ENCODE measurements around the gene STARD3.

Gene STARD3

DNA sequence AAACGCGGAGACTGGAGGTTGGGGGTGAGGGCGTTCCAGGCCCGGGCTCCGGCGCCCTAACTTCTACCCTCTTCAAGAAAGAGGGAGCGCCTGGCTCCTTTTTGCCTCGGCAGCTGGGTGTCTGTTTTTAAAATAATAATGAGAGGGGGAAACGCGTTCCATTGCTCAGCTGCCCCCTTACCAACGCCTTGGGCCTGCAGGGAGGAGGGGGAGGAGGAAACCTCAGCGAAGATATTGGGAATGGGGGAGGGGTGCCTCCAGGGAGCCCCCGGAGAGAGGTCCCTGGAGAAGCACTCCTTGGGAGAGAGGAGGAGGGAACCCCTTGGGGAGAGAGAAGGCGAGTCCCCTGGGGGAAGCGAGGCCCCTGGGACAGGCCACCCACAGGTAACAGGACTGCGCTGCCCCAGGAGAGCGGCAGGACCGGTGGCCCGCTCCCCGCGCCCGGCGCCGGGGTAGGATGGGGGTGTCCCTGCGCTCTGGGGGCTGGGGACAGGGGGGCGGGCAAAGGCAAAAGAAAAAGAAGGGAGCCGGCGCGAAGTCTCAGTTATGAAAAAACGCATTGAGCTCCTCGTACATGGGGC, 31.9 kb upstream of the STARD3 start:
- DNase-seq: no peak

DNA sequence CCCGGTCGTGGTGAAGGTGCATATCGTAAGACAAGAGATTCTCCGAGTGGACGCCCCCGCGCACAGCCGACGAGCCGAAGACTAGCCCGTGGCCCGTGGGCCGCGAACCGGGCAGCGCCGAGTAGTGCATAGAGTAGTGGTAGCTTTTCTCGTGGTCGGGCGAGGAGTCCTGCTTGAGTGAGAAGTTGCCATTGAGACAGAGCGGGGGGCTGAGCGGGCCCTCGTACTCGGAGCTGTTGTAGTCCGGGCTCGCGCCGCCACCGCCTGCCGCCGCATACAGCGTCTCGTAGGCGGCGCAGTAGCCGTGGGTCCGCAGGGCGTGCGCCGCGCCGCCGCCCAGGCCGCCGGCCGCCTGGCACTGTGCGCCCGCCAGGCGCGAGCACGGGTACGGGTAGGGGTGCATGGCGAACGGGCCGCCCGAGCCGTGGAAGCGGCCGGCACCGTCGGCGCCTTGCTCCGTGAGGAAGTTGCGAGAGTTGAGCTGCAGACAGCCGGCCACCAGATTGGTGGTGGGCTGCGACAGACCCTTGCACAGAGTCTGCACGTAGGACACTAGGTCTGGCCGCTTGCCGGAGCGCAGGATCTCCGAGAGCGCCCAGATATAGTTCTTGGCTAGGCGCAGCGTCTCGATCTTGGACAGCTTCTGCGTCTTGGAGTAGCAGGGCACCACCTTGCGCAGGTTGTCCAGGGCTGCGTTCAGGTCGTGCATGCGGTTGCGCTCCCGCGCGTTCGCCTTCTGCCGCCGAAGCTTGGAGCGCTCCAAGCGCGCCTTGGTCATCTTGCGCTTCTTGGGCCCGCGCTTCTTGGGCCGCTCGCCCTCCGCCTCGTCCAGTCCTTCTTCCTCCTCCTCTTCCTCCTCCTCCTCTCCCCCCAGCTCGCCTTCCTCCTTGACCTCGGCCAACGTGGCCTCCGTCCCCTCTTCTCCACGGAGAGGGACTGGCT, 31.2 kb upstream of the STARD3 start:
- no peak for DNase-seq

DNA sequence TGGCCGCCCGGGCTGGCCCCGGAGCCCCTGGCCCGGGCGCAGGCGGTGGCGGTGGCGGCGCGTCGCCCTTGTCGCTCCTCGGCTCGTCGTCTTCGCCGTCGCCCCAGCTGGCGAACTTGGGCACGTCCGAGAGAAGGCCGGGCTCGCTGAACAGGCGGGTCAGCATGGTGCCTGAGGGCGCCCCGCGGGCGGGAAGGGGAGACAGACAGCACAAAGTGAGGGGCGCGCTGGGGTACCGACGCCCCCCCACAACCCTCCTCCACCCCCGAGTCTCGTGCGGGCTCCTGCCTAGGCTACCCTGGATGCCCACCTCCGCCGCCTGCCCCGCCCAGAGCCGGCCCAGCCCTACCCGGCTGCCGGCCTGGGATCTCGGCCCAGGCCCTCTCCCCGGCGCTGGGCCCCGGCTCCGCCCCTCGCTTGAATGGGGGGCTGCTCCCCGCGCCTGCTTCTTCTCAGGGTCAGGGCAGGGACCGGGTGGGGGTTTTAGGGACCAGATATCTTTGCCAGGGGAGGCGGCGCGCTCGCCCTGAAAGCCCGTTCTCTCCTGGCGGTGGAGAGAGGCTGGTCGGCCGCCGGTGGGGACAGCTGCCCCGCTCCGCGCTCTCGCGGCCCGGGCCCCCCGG, 30.4 kb upstream of the STARD3 start:
- no peak for DNase-seq

DNA sequence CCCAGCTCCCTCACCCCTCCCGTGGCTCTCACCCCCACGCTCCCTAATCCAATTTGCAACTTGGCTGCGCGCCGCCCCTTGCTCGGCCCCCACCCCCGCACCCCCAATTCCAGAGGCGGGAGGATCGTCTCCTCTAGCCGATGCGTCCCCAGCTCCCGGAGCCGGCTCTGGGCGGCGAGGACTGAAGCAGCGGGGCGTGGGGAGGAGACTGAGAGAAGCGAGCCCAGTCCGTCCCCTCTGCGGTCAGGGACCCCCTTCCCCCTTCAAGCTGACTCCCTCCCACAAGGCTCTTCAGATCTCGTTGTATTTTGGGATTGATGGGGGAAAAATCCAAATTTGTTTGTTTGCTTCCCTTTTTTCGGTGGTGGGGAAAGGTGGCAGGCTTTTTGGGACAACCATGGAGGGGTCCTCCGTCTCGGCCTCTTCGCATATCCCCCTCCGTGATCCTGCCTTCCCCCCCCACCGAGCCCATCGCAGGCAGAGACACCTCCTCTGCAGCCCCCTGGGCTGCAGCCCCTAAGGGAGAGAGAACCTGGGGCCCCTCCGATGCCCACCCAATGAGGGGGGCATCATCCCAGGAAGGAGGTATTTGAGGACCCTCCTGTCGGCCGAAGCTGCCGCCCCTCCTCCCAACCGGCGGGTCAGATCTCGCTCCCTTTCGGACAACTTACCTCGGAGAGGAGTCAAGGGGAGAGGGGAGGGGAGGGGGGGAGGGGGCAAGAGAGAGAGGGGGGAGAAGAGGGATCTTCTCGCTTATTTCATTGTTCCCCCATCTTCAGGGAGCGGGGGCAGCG, 29.7 kb upstream of the STARD3 start:
- no peak for DNase-seq

DNA sequence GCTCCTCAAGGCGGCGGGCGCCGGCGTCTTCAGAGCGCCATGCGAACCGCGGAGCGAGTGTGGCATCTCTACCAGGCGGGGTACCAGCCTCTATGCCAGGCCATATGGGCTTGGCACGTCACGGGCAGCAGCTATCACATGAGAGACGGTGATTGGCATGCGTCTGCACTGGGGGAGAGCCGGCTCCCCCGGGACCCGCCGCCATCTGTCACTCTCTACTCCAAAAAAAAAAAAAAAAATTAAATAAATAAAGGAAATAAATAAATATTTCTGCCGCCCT, 29.2 kb upstream of the STARD3 start, which contains the start of gene NEUROD2:
Gene NEUROD2 (minus strand): TSS at position 70 of the 280 bp plus-strand sequence. CDS start 1,321 bp downstream, outside the sequence.
- no peak for DNase-seq

DNA sequence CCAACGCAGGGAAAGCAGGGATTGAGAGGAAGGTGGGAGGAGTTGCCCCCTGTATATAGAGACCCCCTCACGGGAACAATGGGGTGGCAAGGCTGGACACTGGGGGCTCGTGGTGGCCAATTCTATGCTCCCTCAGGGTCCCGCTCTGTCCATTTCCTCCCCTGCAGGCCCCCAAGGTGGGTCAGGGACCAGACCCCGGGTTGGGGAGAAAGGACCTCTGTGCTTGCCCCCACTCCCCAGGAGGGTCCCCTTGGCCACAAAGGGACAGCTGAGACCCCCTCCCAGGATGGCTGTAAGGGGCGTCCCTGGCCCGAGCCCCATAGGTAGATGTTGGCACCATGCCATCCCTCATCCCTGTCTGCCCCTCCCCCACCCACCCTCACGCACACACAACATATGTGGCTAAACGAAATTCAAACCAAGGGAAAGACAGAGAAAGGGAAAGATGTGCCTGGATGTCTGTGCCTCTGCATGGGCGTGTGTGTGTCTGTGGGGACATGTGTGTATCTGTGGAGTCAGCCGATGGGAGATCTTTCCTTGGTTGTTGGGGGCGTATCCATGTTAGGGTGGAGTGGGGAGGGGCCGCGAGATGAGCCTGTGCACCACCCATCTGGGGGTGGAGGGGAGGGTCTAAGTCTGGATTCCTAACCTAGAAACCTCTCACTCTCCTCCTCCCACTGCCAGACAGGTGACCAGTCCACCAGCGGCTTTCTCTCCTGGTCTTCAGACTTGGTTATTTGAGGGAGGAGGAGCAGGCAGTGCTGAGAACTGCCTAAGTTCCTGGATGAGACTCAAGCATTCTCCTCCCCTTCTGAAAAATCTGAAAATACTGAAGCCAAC, 28.6 kb upstream of the STARD3 start:
- DNase-seq: no peak

DNA sequence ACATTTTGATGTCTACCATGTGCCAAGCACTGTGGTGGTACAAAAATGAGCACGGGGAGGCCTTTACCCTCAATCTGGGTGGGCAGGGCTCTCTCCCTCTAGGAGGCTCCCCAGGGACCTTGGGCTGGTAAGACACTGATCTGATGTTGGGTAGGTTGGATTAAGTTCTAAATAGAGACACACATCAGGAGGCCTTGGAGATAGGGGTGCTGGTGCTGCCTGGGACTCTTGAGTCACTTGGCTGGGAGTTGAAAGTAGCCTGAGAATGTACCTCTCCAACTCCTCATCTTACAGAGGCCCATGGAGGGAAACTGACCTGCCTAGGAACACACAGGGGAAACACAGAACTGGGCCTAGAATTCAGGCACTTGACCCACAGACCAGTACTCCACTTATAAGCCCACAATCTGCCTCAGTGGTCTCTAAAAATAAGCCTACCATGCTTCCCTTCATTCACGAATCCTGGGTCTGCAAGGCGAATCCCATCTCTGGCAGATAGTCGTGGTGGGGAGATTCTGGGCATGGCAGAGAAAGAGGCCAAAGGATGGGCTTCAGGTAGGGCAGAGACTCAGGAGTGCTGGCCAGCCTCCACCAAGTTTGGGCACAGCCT, 27.4 kb upstream of the STARD3 start:
- DNase-seq: no peak

DNA sequence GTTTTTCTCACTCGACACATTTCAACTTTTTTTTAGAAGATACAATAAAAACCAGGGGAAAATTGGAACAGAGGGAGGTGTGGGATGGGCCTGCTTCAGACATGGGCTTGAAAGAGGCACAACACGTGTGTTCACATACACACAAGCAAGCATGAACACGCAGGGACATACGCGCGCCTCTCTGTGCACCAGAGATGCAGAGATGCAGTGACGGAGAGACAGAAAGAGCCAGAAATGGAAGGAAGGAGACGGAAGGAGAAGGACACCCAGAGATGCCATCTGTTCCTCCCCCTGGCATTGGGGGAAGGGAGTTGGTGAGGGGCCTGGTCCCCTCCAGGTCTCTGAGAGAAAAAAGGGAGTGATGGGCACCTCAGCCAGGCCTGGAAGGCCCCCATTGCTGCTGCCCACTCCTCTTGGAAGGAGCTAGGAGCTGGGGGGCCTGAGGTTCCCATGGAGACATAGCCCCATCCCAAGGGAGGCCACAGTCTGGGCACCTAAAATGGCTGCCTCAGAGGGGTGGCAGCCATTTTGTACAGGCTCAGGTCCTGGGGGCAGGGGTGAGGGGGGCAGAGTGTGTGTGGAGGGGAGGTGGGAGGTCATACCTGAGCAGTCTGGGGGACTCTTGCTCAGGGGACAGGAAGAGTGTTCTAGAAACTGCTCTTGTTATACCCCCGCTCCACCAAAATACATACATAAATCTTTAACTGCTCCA, 25.4 kb upstream of the STARD3 start:
- no peak for DNase-seq

DNA sequence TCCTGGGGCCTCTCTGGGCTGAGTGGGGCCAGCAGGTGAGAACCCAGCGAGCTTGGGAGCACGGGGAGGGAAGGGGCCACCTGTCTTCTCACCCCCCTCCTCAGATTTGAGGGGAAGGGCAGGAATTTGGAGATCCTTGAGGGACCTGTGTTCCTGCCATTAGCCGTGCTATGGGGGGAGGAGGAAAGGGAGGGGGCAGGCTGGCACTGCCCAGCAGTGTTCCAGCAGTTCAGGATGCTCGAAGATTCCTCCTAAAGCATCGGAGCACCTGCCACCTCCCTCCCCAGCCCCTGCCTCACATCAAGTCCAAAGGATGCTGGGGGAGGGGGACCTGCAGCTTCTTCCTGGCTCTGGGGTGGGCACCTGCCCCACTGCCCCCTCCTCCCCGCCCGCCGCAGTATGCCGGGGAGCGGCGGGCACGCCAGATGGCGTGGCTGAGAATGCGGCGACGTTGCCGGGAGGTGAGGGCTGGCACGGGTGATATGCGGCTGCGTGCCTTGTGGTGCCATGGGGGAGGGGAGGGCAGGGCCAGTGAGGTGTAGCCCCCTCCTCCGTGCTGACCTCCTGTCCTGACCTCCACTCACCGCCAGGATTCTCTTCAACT, 24.6 kb upstream of the STARD3 start:
- DNase-seq: no peak

DNA sequence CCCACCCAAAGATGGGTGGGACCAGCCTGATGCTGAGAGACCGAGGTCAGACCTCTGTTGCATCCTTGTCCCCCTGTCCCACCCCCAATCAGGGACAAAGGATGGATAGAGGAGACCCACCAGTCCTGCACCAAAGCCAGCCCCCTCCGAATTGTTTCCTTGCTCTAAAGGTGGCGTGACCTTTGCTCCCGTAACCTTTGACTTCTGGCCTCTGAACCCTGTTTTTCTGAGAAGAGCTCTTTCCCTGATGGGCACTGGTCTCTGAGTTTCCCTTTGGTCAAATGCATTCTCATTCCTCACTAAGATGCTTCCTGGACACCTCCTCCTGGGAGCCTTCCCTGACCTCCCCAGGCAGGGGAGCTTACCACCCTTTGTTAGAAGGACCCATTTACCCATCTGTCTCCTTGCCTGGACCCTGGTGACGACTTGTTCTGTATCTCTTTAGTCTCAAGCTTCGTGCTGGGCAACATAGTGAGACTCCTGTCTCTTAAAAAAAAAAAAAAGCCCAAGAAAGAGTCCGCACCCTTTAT, 23.9 kb upstream of the STARD3 start:
- no peak for DNase-seq

DNA sequence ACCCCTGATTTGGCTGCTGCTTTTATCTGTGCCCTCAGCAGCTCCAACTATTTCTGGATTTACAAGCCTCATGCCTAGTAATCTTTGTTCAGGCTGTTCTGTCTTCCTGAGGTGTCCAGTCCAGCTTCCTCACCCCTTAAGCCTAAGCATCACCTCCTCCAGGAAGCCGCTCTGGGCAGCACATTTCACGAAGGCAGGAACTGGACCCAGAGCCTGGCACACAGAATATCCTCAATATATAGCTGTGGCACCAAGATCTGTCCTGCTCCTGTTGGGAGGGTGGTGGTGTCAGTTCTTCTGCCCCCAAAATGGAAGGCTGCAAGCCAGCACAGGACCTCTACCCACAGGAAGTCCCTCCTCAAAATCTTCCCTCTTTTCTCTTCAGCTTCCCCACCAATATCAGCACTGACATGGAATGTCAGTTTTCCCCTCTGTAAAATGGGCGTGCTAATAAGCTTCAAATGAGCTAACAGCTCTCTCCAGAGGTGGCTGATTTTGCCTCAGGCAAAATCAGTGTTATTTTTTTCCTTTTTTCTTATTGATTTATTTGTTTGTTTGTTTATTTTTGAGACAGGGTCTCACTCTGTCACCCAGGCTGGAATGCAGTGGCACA, 22.3 kb upstream of the STARD3 start:
- DNase-seq: no peak

DNA sequence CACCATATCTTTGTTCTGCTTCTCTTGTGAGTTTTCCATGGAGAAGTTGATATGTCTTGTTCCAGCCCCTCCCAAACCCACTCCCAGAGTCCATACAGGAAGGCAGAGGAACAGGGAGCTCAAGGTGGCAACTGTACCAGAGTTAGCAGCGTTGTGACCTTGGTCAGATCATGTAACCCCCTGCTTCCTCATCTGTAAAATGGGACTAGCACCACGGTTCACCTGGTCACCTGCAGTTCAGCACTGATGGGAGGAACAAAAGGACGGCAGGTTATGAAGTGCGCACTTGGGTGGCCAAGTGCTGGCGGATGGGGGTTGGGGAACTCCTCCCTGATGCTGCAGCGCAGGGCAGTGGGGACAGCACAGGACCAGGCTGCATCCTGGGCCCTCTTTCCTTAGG, 21.5 kb upstream of the STARD3 start:
- DNase-seq: no peak

DNA sequence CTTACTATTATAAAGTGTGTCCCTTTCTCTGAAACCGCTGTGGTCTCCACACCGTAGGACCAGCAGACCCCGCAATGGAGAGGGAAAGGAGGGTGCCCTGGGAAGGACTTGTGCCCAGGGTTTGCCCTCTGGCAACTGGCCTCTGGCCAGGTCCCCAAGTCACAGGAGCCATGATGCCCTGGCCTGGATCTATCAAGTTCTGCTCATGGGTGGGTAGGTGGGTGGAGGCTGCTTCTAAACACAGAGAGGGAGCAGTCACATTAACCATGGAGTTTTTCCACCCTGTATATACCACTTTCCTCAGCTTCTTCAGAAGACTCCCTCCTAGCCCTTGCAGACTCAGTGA, 19.9 kb upstream of the STARD3 start:
- no peak for DNase-seq

DNA sequence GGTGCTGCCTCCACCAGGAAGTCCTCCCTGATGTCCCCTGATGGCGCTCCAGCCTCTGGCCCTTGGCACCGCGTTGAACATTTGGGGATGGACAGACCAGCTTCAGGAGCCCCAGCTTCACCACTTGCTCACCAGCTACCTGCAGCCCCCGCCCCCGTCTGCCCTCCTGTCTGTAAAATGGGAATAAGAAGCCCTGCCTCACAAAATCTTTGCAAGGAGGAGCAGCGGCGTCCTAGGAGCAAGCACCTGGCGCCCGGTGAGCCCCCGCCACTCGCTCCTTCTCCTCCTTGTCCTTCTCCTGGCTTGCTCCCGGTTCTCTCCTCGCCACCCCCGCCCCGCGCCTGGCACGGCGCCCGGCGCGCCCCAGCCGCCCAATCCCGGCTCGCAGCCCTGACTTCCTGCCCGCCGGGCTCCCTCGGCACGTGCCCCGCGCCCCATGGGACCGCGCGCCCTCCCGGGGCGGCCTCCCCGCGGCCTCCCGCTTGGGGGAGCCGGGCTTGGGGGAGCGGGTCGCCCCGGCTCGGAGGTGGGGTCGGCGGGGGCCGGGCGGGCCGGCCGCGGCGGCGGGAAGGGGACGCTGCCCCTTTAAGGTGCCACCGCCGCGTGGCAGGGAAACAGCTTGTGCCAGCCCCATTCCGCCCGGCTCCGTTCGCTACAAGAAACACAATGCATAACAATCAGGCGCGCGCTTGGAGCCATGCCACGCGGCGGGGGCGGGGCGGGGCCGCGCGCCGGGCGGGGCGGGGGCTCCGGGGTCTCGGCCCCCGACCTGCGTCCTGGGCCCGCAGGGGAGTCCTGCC, 19.3 kb upstream of the STARD3 start:
- DNase-seq: peak in 1 of 2 donors; percentile 37

DNA sequence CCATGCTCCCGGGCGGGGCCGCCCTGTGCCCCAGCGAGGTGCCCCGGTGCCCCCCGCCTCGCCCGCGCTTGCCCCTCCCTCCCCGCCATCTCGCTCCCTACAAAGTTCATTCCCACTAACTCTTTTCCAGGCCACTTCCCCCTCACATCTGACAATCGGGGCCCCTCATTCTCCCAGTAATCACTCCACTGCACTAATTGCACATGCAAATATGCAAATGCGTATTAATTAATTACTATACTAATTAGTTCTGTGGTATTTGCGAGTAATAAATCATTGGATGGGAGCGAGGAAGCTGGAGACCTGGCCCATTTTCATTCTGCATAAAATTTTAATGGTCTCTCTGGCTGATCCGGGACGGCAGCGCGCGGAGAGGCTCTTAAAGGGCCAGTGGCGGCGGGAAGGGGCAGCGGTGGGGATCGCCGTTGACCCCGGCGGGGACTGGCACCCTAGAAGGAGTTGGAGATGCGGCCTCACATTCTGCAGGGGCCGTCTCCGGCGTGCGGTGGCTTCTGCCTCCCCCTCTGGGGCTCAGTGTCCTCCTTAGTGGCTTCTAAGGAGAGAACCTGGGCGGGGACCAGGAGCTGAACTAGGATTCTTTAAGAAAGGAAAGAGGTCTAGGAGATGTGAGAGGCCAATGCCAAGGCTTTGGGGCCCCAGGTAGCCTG, 18.6 kb upstream of the STARD3 start:
- DNase-seq: no peak

DNA sequence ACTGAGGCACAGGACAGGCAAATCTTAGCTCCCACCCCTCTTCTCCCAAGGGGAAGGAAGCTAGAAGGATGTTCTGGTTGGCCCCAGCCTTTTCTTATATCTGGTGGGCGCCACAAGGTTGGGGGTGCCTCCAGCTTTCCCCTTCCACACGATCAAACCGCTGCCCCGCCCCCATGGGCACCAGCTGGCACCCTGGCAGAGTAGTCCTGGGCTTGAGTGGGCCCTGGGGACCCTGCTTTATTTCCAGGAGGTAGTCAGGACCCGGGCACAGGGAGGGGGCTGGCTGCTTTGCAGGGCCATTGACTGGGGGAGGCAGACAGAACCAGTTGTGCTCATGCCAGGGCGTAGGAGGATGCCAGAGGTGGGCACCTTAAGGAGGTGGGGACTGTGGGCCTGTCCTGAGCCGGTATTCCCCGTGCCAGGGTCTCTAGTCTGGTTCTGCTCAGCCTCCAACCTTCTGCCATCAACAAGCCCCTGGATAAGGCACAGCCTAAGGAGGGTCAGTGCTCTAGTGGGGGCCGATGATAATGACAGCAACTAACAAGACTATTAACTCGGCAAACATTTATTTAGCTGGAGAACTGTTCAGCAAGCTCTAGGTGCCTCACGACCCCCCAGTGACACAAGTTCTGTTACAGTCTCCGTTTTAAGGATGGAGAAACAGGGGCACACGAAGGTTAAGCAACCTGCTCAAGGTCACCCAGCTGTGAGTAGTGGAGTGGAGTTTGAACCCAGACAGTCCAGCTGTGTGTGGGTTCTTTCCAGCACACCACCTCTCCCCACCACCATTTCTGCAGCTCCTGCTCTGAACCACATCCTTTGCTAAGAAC, 17.8 kb upstream of the STARD3 start:
- no peak for DNase-seq

DNA sequence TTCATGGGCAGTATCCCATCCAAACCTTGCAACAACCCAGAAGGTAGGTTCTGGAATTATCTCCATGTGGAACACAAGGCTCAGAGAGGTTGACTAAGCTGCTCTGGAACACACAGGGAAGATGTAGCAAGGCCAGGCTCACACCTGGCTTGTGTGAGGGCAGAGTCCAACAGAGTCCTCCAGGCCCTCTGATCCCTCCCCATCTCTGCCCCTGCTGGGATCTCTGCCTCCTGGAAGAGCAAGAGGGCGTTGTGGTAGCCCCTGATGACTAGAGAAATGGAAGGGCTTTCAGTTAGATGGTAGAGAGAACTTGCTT, 17.2 kb upstream of the STARD3 start:
- no peak for DNase-seq
